Hematopoietic multipotent progenitor cell treated with erythropoietin and hydrocortisone succinate and interleukin-3 and kit ligand, for 4 days (in vitro differentiated cells): ENCODE results near the gene NCAM2.
"Not testable (repeated sequence)": the region's sequence is repeated elsewhere in the genome, so short reads cannot be mapped to it uniquely, and the experiment has no call there.

Source experiments
- DNase-seq: peaks from one replicate; pipeline ENCODE4 v3.0.0-alpha.2; 2015

Gene NCAM2

GRCh38 chr21:21111309-21111920 lies 113.2 kb downstream of the NCAM2 start:
- DNase-seq = no peak

- peak; percentile 70 for DNase-seq
Measured at GRCh38 chr21:21114461-21114860, 116.3 kb downstream of the NCAM2 start.

- no peak for DNase-seq
Measured at GRCh38 chr21:21119091-21119490, 120.9 kb downstream of the NCAM2 start.

- DNase-seq = no peak
Measured at GRCh38 chr21:21122680-21123079, 124.5 kb downstream of the NCAM2 start.

GRCh38 chr21:21132390-21132789 lies 134.2 kb downstream of the NCAM2 start:
- no peak for DNase-seq

- DNase-seq = no peak
Measured at GRCh38 chr21:21137986-21138385, 139.8 kb downstream of the NCAM2 start.

GRCh38 chr21:21146587-21147373 lies 148.6 kb downstream of the NCAM2 start:
- DNase-seq = no peak

- DNase-seq = no peak
Measured at GRCh38 chr21:21147374-21147745, 149.2 kb downstream of the NCAM2 start.

GRCh38 chr21:21148009-21148408 lies 149.8 kb downstream of the NCAM2 start:
- no peak for DNase-seq

GRCh38 chr21:21148514-21148913 lies 150.3 kb downstream of the NCAM2 start:
- no peak for DNase-seq

- not testable (repeated sequence) for DNase-seq
Measured at GRCh38 chr21:21149445-21149844, 151.2 kb downstream of the NCAM2 start.

- DNase-seq = no peak
Measured at GRCh38 chr21:21151231-21151630, 153.0 kb downstream of the NCAM2 start.

- DNase-seq = no peak
Measured at GRCh38 chr21:21156397-21156796, 158.2 kb downstream of the NCAM2 start.

GRCh38 chr21:21156957-21157356 lies 158.7 kb downstream of the NCAM2 start:
- no peak for DNase-seq

GRCh38 chr21:21158376-21158918 lies 160.2 kb downstream of the NCAM2 start:
- no peak for DNase-seq

- no peak for DNase-seq
Measured at GRCh38 chr21:21159253-21159899, 161.2 kb downstream of the NCAM2 start.

- peak; percentile 52 for DNase-seq
Measured at GRCh38 chr21:21162786-21163185, 164.6 kb downstream of the NCAM2 start.

- DNase-seq = peak; percentile 86
Measured at GRCh38 chr21:21163904-21164303, 165.7 kb downstream of the NCAM2 start.

GRCh38 chr21:21165063-21165645 lies 166.9 kb downstream of the NCAM2 start:
- no peak for DNase-seq

GRCh38 chr21:21174676-21175075 lies 176.5 kb downstream of the NCAM2 start:
- no peak for DNase-seq

GRCh38 chr21:21175798-21176334 lies 177.7 kb downstream of the NCAM2 start:
- no peak for DNase-seq

- DNase-seq = no peak
Measured at GRCh38 chr21:21177353-21177986, 179.3 kb downstream of the NCAM2 start.
